Measurements from ENCODE around the gene TP53AIP1. TPM values are rescaled to one million over a fixed set of nuclear protein-coding genes. Genes with fewer than 3 reads are reported as not detected.

The TP53AIP1 gene
- total RNA-seq, 1 experiment from 2014 or later, result 0.11 TPM

DNA sequence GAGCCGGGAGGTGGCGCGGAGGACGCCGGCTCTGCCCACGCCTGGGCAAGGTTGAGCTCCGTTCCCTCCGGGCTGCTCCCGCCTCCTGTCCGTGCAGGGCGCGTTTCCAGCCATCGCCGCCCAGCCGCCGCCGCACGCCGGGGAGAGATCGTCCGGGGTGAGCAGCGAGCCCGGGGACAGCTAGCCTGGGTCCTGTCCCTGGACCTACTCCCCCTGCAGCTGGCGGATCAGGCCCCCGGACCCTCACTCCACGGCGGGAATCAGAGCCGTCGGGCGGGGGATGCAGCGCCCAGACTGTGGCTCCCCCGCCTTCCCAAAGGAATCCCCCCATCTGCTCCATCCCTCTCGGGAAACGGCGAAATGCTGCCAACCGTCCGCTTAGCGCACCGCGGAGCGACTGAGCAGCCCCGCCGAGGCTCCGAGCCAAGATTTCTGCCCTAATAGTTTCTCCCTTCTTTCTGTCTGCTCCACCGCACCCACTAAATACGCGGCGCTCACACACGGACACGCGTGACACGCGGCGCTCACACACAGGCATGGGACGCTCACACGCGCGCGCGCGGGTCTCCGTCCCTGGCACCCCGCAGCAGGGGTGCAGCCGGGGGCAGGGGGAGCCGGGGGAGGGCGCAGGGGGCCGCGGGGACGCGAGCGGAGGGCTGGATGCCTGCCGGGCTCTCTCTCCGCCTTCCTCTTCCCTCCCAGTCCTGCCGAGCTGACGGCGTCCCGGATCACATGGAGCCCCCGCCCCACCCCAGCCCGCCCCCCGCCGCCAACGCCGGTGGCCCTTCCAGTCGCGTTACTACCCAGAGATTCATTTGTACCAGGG lies 51.9 kb downstream of the TP53AIP1 start, which contains the start of gene KCNJ5:
TSS of gene KCNJ5 (plus strand) at position 814 of the 826 bp plus-strand sequence. CDS start 19,918 bp downstream, outside the sequence.
- peak in 1 of 2 experiments; percentile 70 for DNase-seq
- Mint-ChIP-seq H3K27me3 (ENCODE audit: insufficient read depth, unreplicated experiment) (peaks cover 17% of the 10 kb centered on the region), H3K4me1 (ENCODE audit: low read depth, unreplicated experiment) (no peaks in the 10 kb centered on the region), H3K9me3 (ENCODE audit: unreplicated experiment) (no peaks in the 10 kb centered on the region), H3K27ac (ENCODE audit: unreplicated experiment) (no peak within 1 kb of the TSS), H3K4me3 (ENCODE audit: unreplicated experiment) (peak within 1 kb of the TSS; percentile 76), H3K36me3 (ENCODE audit: insufficient read depth, unreplicated experiment) (no peaks in the 10 kb centered on the region)
- no TSS peak for BruUV-seq (replicated peaks)
- Histone ChIP-seq H3K27me3 (replicated peaks; ENCODE audit: control insufficient read depth, insufficient read depth, low read length) (peaks cover 1% of the 10 kb centered on the region), H3K4me3 (ENCODE audit: low read depth, low read length) (peak within 1 kb of the TSS; percentile 36), H3K36me3 (ENCODE audit: control insufficient read depth, insufficient read depth, low read length) (no peaks in the 10 kb centered on the region), H3K4me1 (peaks cover 10% of the 10 kb centered on the region), H3K9me3 (no peaks in the 10 kb centered on the region)
- ChIA-PET CTCF (interaction anchor here (1.0 to 4.1 kb wide), 6 partner anchors 10 to 66 kb away, joined by 3 to 33 read pairs (median 4); no protein-coding TSS in a partner anchor), POLR2A (interaction anchor here (0.9 kb wide), 1 partner anchor 15 kb away, joined by 3 read pairs; no protein-coding TSS in a partner anchor)
- intact Hi-C loops (cut with micrococcal nuclease; ENCODE audit: unreplicated experiment), result loop anchor here (1.0 kb wide), 1 partner anchor 15 kb away; no protein-coding TSS in a partner anchor
- TF ChIP-seq, protein P1, sequence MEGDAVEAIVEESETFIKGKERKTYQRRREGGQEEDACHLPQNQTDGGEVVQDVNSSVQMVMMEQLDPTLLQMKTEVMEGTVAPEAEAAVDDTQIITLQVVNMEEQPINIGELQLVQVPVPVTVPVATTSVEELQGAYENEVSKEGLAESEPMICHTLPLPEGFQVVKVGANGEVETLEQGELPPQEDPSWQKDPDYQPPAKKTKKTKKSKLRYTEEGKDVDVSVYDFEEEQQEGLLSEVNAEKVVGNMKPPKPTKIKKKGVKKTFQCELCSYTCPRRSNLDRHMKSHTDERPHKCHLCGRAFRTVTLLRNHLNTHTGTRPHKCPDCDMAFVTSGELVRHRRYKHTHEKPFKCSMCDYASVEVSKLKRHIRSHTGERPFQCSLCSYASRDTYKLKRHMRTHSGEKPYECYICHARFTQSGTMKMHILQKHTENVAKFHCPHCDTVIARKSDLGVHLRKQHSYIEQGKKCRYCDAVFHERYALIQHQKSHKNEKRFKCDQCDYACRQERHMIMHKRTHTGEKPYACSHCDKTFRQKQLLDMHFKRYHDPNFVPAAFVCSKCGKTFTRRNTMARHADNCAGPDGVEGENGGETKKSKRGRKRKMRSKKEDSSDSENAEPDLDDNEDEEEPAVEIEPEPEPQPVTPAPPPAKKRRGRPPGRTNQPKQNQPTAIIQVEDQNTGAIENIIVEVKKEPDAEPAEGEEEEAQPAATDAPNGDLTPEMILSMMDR (IDR thresholded peaks at IDR 0.05; ENCODE audit: insufficient read depth in 1 of 2, low read depth in 1 of 2, low read length in 1 of 2, severe bottlenecking in 1 of 2, unreplicated experiment in 1 of 2), result no peak

DNA sequence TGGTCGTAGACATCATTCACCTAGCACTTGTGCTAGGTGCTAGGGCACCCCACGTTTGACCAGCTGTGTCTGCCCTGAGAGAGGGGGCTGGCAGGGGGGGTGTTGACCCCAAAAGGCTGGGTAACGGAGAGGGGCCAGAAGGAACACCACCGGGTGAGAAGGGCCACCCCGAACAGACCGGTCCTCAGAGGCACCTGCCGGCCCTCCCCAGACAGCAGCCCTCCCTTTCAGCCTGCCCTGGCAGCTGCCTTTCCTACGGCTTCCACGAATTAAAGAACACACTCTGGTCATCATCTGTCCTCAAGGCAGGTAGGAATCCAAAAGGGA lies 52.5 kb downstream of the TP53AIP1 start:
- intact Hi-C loops (cut with micrococcal nuclease; ENCODE audit: unreplicated experiment), result loop anchor here (1.0 kb wide), 1 partner anchor 15 kb away; no protein-coding TSS in a partner anchor
- no peaks in the 10 kb centered on the region for H3K4me1 Mint-ChIP-seq (ENCODE audit: low read depth, unreplicated experiment)
- H3K4me3 ChIP-seq (ENCODE audit: low read depth, low read length), result peak overlapping the region; percentile 36
- no peaks in the 10 kb centered on the region for H3K9me3 ChIP-seq
- BruUV-seq (replicated peaks), result no TSS peak
- H3K4me1 ChIP-seq, result peaks cover 10% of the 10 kb centered on the region
- H3K27me3 ChIP-seq (replicated peaks; ENCODE audit: control insufficient read depth, insufficient read depth, low read length), result peaks cover 1% of the 10 kb centered on the region
- peak overlapping the region; percentile 76 for H3K4me3 Mint-ChIP-seq (ENCODE audit: unreplicated experiment)
- POLR2A ChIA-PET, result interaction anchor here (0.9 kb wide), 1 partner anchor 16 kb away, joined by 3 read pairs; no protein-coding TSS in a partner anchor
- H3K36me3 ChIP-seq (ENCODE audit: control insufficient read depth, insufficient read depth, low read length), result no peaks in the 10 kb centered on the region
- no peak for DNase-seq
- TF ChIP-seq, protein P1 (IDR thresholded peaks at IDR 0.05; ENCODE audit: insufficient read depth in 1 of 2, low read depth in 1 of 2, low read length in 1 of 2, severe bottlenecking in 1 of 2, unreplicated experiment in 1 of 2), result no peak
- H3K27me3 Mint-ChIP-seq (ENCODE audit: insufficient read depth, unreplicated experiment), result peaks cover 20% of the 10 kb centered on the region
- CTCF ChIA-PET, result interaction anchor here (1.0 to 4.1 kb wide), 6 partner anchors 9 to 67 kb away, joined by 3 to 33 read pairs (median 4); no protein-coding TSS in a partner anchor
- no peak overlapping the region for H3K27ac Mint-ChIP-seq (ENCODE audit: unreplicated experiment)
- H3K9me3 Mint-ChIP-seq (ENCODE audit: unreplicated experiment), result no peaks in the 10 kb centered on the region
- H3K36me3 Mint-ChIP-seq (ENCODE audit: insufficient read depth, unreplicated experiment), result no peaks in the 10 kb centered on the region

DNA sequence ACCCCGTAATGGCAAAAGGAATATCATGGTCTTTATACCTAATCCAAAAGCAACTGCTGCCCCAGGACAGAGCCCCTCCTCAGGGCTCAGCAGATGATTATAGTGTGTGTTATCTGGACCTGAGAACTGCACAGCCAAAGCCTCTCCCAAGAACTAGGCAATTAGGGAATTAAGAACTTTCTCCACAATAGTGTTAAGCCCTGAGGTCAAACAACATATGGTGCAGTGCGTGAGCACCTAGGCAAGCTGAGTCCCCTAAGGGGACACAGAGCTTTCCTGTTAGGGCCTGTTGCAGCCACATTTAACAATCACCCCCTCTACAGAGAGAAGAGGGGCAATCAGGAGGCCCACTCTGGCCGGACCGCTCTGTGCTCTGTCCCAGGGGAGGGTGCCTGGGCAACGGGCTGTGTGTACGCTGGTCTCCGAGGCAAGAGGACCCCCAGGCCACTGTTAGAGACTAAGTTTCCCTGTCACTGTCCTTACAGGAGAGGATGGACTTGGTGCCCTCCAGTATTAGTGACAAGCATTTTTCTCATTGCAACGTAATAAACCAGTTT lies 52.9 kb downstream of the TP53AIP1 start:
- H3K27ac Mint-ChIP-seq (ENCODE audit: unreplicated experiment), result no peak overlapping the region
- no peaks in the 10 kb centered on the region for H3K36me3 Mint-ChIP-seq (ENCODE audit: insufficient read depth, unreplicated experiment)
- H3K27me3 Mint-ChIP-seq (ENCODE audit: insufficient read depth, unreplicated experiment), result peaks cover 20% of the 10 kb centered on the region
- BruUV-seq (replicated peaks), result no TSS peak
- DNase-seq, result no peak
- intact Hi-C loops (cut with micrococcal nuclease; ENCODE audit: unreplicated experiment), result loop anchor here (1.0 kb wide), 1 partner anchor 16 kb away; no protein-coding TSS in a partner anchor
- POLR2A ChIA-PET, result no interaction called here
- CTCF ChIA-PET, result interaction anchor here (1.0 to 4.1 kb wide), 5 partner anchors 16 to 67 kb away, joined by 3 to 33 read pairs (median 5); no protein-coding TSS in a partner anchor
- H3K36me3 ChIP-seq (ENCODE audit: control insufficient read depth, insufficient read depth, low read length), result no peaks in the 10 kb centered on the region
- peaks cover 10% of the 10 kb centered on the region for H3K4me1 ChIP-seq
- H3K4me1 Mint-ChIP-seq (ENCODE audit: low read depth, unreplicated experiment), result no peaks in the 10 kb centered on the region
- H3K9me3 Mint-ChIP-seq (ENCODE audit: unreplicated experiment), result no peaks in the 10 kb centered on the region
- TF ChIP-seq, protein P1 (IDR thresholded peaks at IDR 0.05; ENCODE audit: insufficient read depth in 1 of 2, low read depth in 1 of 2, low read length in 1 of 2, severe bottlenecking in 1 of 2, unreplicated experiment in 1 of 2), result no peak
- peak overlapping the region; percentile 76 for H3K4me3 Mint-ChIP-seq (ENCODE audit: unreplicated experiment)
- H3K27me3 ChIP-seq (replicated peaks; ENCODE audit: control insufficient read depth, insufficient read depth, low read length), result peaks cover 1% of the 10 kb centered on the region
- H3K4me3 ChIP-seq (ENCODE audit: low read depth, low read length), result no peak overlapping the region
- H3K9me3 ChIP-seq, result no peaks in the 10 kb centered on the region

Data from Caco-2 (cell line).